ENCODE results near the gene LRP1B.

GRCh38 chr2:141694180-141694579 lies 436.6 kb downstream of the LRP1B start:
- TF ChIP-seq CTCF (IDR thresholded peaks at IDR 0.05) (no peak), POLR2A (IDR thresholded peaks at IDR 0.05) (no peak)

All from thyroid gland (tissue), 4 donors.